ENCODE measurements around the gene FGD4. TPM values are rescaled to one million over a fixed set of nuclear protein-coding genes. Genes with fewer than 3 reads are reported as not detected.
A peak's percentile ranks its signal among the peaks of the same experiment; 100 is the strongest.

FGD4 gene
- total RNA-seq, 6 donors from 2014 or later, result 44.0 to 78.6 (median 55.5) TPM

DNA sequence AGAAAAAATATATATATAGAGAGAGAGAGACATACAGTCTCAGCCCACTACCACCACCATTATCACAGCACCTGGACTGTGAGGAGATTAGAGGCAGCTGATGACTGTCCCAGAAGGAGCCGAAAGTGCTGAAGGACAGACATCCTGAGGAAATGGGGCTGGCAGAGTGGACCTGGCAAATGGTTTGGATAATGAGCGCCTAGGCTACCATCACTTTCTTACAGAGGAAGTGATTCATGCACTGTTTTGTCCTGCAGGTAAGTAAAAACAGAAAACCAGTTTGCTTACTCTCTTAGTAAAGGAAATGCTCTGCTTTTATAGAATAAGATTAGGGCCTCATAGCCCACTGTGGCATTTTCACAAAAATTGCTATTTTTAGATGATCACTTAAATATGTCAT lies 251.2 kb downstream of the FGD4 start:
- TF ChIP-seq, protein P1, sequence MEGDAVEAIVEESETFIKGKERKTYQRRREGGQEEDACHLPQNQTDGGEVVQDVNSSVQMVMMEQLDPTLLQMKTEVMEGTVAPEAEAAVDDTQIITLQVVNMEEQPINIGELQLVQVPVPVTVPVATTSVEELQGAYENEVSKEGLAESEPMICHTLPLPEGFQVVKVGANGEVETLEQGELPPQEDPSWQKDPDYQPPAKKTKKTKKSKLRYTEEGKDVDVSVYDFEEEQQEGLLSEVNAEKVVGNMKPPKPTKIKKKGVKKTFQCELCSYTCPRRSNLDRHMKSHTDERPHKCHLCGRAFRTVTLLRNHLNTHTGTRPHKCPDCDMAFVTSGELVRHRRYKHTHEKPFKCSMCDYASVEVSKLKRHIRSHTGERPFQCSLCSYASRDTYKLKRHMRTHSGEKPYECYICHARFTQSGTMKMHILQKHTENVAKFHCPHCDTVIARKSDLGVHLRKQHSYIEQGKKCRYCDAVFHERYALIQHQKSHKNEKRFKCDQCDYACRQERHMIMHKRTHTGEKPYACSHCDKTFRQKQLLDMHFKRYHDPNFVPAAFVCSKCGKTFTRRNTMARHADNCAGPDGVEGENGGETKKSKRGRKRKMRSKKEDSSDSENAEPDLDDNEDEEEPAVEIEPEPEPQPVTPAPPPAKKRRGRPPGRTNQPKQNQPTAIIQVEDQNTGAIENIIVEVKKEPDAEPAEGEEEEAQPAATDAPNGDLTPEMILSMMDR (IDR thresholded peaks at IDR 0.05), result no peak

GRCh38 chr12:32651151-32651955 lies 252.0 kb downstream of the FGD4 start:
- 91 to 92% methylated on average over 5 of the region's 5 CpGs for WGBS, 2 donors
- Histone ChIP-seq H3K4me1 (no peaks in the 10 kb centered on the region), H3K9me3 (no peaks in the 10 kb centered on the region), H3K36me3 (peaks cover 0 to 1% (median under 1%) of the 10 kb centered on the region in 4 donors), H3K27me3 (no peaks in the 10 kb centered on the region), H3K27ac (no peak overlapping the region), H3K4me3 (no peak overlapping the region)
- DNase-seq (no peak), ATAC-seq (ENCODE audit: low FRiP score in 2 of 2) (no peak)
- TF ChIP-seq EP300 (IDR thresholded peaks at IDR 0.05) (no peak), POLR2A (IDR thresholded peaks at IDR 0.05) (no peak), POLR2AphosphoS5 (IDR thresholded peaks at IDR 0.05) (no peak)
- TF ChIP-seq, protein P1 (IDR thresholded peaks at IDR 0.05), result no peak

More for the DNA sequence above, 251.2 kb downstream of the FGD4 start:
- Histone ChIP-seq H3K4me1 (no peaks in the 10 kb centered on the region), H3K36me3 (peaks cover 0 to 10% (median 2%) of the 10 kb centered on the region in 4 donors), H3K27me3 (no peaks in the 10 kb centered on the region), H3K27ac (no peak overlapping the region), H3K4me3 (no peak overlapping the region), H3K9me3 (no peaks in the 10 kb centered on the region)
- ATAC-seq (ENCODE audit: low FRiP score in 2 of 2) (no peak), DNase-seq (no peak)
- WGBS, 2 donors, result 61 to 62% methylated on average over 2 of the region's 2 CpGs

GRCh38 chr12:32651956-32652210 lies 252.5 kb downstream of the FGD4 start:
- Histone ChIP-seq H3K9me3 (no peaks in the 10 kb centered on the region), H3K4me3 (no peak overlapping the region), H3K27me3 (no peaks in the 10 kb centered on the region), H3K4me1 (no peaks in the 10 kb centered on the region), H3K36me3 (no peaks in the 10 kb centered on the region), H3K27ac (no peak overlapping the region)
- DNase-seq (no peak), ATAC-seq (ENCODE audit: low FRiP score in 2 of 2) (no peak)
- WGBS, 2 donors, result 91 to 97% methylated on average over 4 of the region's 4 CpGs
- TF ChIP-seq EP300 (IDR thresholded peaks at IDR 0.05) (no peak), POLR2A (IDR thresholded peaks at IDR 0.05) (no peak), POLR2AphosphoS5 (IDR thresholded peaks at IDR 0.05) (no peak)
- TF ChIP-seq, protein P1 (IDR thresholded peaks at IDR 0.05), result no peak

- H3K4me1 ChIP-seq, result peaks cover 0 to 5% (median 2%) of the 10 kb centered on the region in 4 donors
- H3K27ac ChIP-seq, result peak overlapping the region in 3 of 4 donors; percentile 26 to 49 (median 30)
- no peaks in the 10 kb centered on the region for H3K36me3 ChIP-seq
- no peaks in the 10 kb centered on the region for H3K27me3 ChIP-seq
- WGBS, 2 donors, result 39 to 53% methylated on average over 6 of the region's 6 CpGs
- no peak overlapping the region for H3K4me3 ChIP-seq
- TF ChIP-seq, protein P1 (IDR thresholded peaks at IDR 0.05), result no peak
- no peak for TF ChIP-seq POLR2AphosphoS5 (IDR thresholded peaks at IDR 0.05)
- no peak for TF ChIP-seq EP300 (IDR thresholded peaks at IDR 0.05)
- TF ChIP-seq POLR2A (IDR thresholded peaks at IDR 0.05), result no peak
- DNase-seq (no peak), ATAC-seq (ENCODE audit: low FRiP score in 2 of 2) (no peak)
- H3K9me3 ChIP-seq, result no peaks in the 10 kb centered on the region
Measured at GRCh38 chr12:32659908-32660440, 260.6 kb downstream of the FGD4 start.

- ATAC-seq (ENCODE audit: low FRiP score in 2 of 2), result no peak
- TF ChIP-seq POLR2A (IDR thresholded peaks at IDR 0.05) (no peak), POLR2AphosphoS5 (IDR thresholded peaks at IDR 0.05) (no peak)
- TF ChIP-seq, protein P1 (IDR thresholded peaks at IDR 0.05), result no peak
- WGBS, 2 donors, result 87 to 95% methylated on average over 5 to 7 of the region's 7 CpGs
Measured at GRCh38 chr12:32661706-32662105, 262.3 kb downstream of the FGD4 start.

More at GRCh38 chr12:32661706-32662105, 262.3 kb downstream of the FGD4 start:
- DNase-seq, result no peak
- Histone ChIP-seq H3K4me3 (no peak overlapping the region), H3K9me3 (no peaks in the 10 kb centered on the region), H3K4me1 (peaks cover 0 to 5% (median 2%) of the 10 kb centered on the region in 4 donors), H3K36me3 (no peaks in the 10 kb centered on the region), H3K27me3 (no peaks in the 10 kb centered on the region), H3K27ac (no peak overlapping the region)
